ENCODE results near the gene DIS3L2.

- no peak for TF ChIP-seq POLR2A (IDR thresholded peaks at IDR 0.05)
- TF ChIP-seq, protein P1, sequence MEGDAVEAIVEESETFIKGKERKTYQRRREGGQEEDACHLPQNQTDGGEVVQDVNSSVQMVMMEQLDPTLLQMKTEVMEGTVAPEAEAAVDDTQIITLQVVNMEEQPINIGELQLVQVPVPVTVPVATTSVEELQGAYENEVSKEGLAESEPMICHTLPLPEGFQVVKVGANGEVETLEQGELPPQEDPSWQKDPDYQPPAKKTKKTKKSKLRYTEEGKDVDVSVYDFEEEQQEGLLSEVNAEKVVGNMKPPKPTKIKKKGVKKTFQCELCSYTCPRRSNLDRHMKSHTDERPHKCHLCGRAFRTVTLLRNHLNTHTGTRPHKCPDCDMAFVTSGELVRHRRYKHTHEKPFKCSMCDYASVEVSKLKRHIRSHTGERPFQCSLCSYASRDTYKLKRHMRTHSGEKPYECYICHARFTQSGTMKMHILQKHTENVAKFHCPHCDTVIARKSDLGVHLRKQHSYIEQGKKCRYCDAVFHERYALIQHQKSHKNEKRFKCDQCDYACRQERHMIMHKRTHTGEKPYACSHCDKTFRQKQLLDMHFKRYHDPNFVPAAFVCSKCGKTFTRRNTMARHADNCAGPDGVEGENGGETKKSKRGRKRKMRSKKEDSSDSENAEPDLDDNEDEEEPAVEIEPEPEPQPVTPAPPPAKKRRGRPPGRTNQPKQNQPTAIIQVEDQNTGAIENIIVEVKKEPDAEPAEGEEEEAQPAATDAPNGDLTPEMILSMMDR (IDR thresholded peaks at IDR 0.05) = no peak
- no peak for TF ChIP-seq POLR2AphosphoS5 (IDR thresholded peaks at IDR 0.05)
Observed at GRCh38 chr2:231984992-231985391, 23.5 kb downstream of the DIS3L2 start.
